ENCODE data around the gene CNPY2. TPM values are rescaled to one million over a fixed set of nuclear protein-coding genes. Genes with fewer than 3 reads are reported as not detected.
A peak's percentile ranks its signal among the peaks of the same experiment; 100 is the strongest.
"Not testable (repeated sequence)": the region's sequence is repeated elsewhere in the genome, so short reads cannot be mapped to it uniquely, and the experiment has no call there.

Gene CNPY2
- total RNA-seq, 2 donors from 2014 or later, result 40.2 to 103 TPM

DNA sequence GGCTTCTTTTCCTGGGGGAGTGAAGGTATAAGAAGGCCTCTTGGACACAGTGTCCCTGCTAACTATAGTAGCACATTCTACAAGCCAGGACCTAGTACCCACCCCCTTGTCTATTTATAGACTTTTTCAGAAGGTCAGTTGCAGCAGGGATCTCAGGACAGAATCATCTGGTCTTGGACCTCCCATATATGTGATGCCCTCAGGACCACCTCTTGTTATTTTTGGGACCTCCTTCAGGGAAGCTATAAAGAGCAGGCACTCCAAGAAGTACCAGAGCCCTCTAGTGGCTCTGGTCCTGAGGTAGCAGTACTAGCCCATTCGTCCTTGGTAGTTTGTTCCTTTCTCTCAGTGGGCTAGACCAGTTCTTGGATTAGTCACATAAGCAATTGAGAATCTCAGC is 44.8 kb downstream of the CNPY2 start:
- H3K4me3 ChIP-seq, result no peak overlapping the region
- H3K27me3 ChIP-seq, result no peaks in the 10 kb centered on the region
- no peaks in the 10 kb centered on the region for H3K9me3 ChIP-seq
- H3K27ac ChIP-seq, result no peak overlapping the region
- DNase-seq (peak in 1 of 4 donors; percentile 13), ATAC-seq (no peak)
- H3K4me1 ChIP-seq, result peaks cover 15% of the 10 kb centered on the region
- WGBS, 2 donors, result 14 to 17% methylated on average over 1 of the region's 1 CpG
- TF ChIP-seq, protein P1, sequence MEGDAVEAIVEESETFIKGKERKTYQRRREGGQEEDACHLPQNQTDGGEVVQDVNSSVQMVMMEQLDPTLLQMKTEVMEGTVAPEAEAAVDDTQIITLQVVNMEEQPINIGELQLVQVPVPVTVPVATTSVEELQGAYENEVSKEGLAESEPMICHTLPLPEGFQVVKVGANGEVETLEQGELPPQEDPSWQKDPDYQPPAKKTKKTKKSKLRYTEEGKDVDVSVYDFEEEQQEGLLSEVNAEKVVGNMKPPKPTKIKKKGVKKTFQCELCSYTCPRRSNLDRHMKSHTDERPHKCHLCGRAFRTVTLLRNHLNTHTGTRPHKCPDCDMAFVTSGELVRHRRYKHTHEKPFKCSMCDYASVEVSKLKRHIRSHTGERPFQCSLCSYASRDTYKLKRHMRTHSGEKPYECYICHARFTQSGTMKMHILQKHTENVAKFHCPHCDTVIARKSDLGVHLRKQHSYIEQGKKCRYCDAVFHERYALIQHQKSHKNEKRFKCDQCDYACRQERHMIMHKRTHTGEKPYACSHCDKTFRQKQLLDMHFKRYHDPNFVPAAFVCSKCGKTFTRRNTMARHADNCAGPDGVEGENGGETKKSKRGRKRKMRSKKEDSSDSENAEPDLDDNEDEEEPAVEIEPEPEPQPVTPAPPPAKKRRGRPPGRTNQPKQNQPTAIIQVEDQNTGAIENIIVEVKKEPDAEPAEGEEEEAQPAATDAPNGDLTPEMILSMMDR (IDR thresholded peaks at IDR 0.05), result peak in 3 of 7 experiments; percentile 21 to 31 (median 29)
- no peak for TF ChIP-seq POLR2A (IDR thresholded peaks at IDR 0.05)
- intact Hi-C loops (cut with DNase I), result loop anchor here (10.0 kb wide), 1 partner anchor 56 kb away; no protein-coding TSS in a partner anchor
- peaks cover 0 to 20% of the 10 kb centered on the region in 2 donors for H3K36me3 ChIP-seq (replicated peaks in 1 of 2; ENCODE audit: insufficient read depth in 1 of 2, low read depth in 2 of 2)

DNA sequence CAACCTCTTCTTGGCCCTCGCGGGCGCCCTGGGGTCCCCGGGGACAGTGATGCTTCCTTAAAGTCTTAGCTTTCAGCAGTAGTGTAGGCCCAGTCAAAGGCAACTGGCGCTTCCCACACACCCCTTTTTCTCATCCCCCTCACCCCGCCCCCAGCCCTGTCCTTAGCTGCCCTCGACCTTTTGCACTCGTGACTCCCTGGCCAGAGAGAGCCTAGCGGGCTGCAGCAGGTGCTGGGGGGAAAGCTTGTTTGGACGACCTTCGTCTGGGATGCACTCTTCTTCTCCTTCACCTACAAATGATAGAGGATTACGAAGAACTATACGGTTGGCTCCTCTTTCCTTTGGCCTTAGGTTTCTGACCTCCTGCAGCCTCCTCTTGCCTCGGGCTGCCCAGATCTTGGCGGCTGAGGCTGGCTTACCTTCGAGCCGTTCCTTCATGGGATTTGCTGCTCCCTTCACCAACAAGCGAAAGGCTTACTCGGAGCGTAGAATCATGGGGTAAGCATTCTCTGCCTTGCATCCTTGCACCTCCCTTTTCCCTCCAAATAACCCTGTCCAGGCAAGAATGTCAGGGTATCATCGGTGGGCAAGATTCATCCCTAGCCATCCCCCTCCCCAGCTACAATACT is 48.2 kb downstream of the CNPY2 start:
- DNase-seq (peak; percentile 29 to 45 (median 34)), ATAC-seq (peak; percentile 20)
- WGBS, 2 donors, result 13 to 16% methylated on average over 14 to 21 of the region's 21 CpGs
- peaks cover 0 to 3% of the 10 kb centered on the region in 2 donors for H3K36me3 ChIP-seq (replicated peaks in 1 of 2; ENCODE audit: insufficient read depth in 1 of 2, low read depth in 2 of 2)
- H3K4me3 ChIP-seq, result peak overlapping the region; percentile 30 to 36
- H3K27ac ChIP-seq, result peak overlapping the region; percentile 92 to 100 (median 98)
- H3K4me1 ChIP-seq, result peaks cover 15% of the 10 kb centered on the region
- TF ChIP-seq, protein P1 (IDR thresholded peaks at IDR 0.05), result no peak
- no peak for TF ChIP-seq POLR2A (IDR thresholded peaks at IDR 0.05)
- intact Hi-C loops (cut with DNase I), result no loop called here
- no peaks in the 10 kb centered on the region for H3K9me3 ChIP-seq
- H3K27me3 ChIP-seq, result no peaks in the 10 kb centered on the region

DNA sequence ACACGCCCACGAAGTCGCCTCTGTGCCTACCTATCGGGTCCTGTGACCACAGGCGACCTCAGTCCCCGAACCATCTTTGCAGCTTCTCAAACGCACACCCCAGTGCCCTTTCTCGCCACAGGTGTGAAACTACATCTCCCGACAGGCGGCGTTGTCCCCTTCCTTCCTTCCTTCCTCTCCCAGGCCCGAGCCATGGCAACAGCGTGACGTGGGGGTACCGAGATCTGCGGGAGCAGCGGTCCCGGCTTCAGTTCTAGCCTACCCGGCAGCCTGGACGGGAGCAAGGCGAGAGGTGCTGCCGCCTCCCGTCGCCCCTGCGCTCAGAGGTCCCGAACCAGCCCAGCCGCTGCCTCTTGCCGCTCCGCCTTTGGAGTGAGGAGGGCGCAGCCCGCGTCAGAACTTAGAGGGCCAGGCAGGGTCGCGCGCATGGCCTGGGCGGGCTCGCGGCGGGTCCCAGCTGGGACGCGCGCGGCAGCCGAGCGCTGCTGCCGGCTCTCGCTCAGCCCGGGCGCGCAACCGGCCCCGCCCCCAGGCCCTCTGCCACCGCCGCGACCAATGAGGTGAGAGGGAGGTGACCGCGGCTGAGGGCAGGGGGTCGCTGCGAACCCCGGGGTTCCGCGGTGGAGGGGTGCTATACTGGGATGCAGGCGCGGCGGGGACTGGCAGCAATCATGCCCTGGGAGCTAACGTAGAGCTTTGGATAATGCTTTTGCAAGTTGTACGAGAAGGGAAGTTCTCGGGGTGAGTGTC is 48.9 kb downstream of the CNPY2 start, which contains the start of gene COQ10A:
Gene COQ10A (plus strand): TSS at position 250 of the 750 bp plus-strand sequence. CDS start 177 bp downstream, at position 427.
- intact Hi-C loops (cut with DNase I), result no loop called here

DNA sequence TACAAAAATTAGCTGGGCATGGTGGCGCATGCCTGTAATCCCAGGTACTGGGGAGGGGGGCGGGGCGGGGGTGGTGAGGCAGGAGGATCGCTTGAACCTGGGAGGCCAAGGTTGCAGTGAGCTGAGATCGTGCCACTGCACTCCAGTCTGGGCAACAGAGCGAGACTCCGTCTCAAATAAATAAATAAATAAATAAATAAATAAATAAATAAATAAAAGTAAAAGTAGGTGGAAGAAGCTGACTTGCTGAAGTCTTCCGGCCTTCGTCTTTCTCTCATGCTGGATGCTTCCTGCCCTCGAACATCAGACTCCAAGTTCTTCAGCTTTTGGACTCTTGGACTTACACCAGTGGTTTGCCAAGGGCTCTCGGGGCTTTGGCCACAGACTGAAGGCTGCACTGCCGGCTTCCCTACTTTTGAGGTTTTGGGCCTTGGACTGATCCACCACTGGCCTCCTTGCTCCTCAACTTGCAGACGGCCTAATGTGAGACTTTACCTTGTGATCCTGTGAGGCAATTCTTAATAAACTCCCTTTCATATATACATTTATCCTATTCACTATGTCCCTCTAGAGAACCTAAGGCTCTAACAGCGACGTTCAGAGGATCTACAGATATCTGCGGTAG is 49.6 kb downstream of the CNPY2 start:
- Histone ChIP-seq H3K27ac (peak overlapping the region; percentile 92 to 100 (median 98)), H3K4me3 (peak overlapping the region; percentile 30 to 36), H3K4me1 (peaks cover 15% of the 10 kb centered on the region)
- H3K9me3 ChIP-seq; ATAC-seq; intact Hi-C loops (cut with DNase I); DNase-seq; H3K36me3 ChIP-seq (replicated peaks in 1 of 2; ENCODE audit: insufficient read depth in 1 of 2, low read depth in 2 of 2); H3K27me3 ChIP-seq: not testable (repeated sequence)
- WGBS, 2 donors, result 46 to 47% methylated on average over 16 of the region's 16 CpGs

More for the DNA sequence above, 48.9 kb downstream of the CNPY2 start, which contains the start of gene COQ10A:
- Histone ChIP-seq H3K4me1 (peaks cover 15% of the 10 kb centered on the region), H3K36me3 (replicated peaks in 1 of 2; ENCODE audit: insufficient read depth in 1 of 2, low read depth in 2 of 2) (peaks cover 0 to 3% of the 10 kb centered on the region in 2 donors), H3K9me3 (no peaks in the 10 kb centered on the region), H3K27me3 (no peaks in the 10 kb centered on the region), H3K4me3 (peak within 1 kb of the TSS; percentile 30 to 36), H3K27ac (peak within 1 kb of the TSS; percentile 92 to 100 (median 98))
- ATAC-seq (peak; percentile 94), DNase-seq (peak; percentile 91 to 94 (median 92))
- WGBS, 2 donors, result 0 to 2% methylated on average over 16 to 68 of the region's 68 CpGs
- peak; percentile 94 to 97 (median 96) for TF ChIP-seq POLR2A (IDR thresholded peaks at IDR 0.05)
- TF ChIP-seq, protein P1 (IDR thresholded peaks at IDR 0.05), result peak; percentile 51 to 90 (median 80)

DNA sequence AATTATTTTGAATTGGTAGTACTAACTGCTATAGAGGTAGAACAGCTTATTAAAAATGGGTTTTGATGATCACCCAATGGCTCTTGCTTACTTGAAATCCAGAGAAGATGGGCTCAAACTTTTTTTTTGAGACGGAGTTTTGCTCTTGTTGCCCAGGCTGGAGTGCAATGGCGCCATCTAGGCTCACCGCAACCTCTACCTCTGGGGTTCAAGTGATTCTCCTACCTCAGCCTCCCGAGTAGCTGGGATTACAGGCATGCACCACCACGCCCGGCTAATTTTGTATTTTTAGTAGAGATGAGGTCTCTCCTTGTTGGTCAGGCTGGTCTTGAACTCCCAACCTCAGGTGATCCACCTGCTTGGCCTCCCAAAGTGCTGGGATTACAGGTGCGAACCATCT is 52.8 kb downstream of the CNPY2 start:
- ATAC-seq; H3K4me3 ChIP-seq; H3K27me3 ChIP-seq; H3K27ac ChIP-seq; DNase-seq; H3K36me3 ChIP-seq (replicated peaks in 1 of 2; ENCODE audit: insufficient read depth in 1 of 2, low read depth in 2 of 2); H3K9me3 ChIP-seq; intact Hi-C loops (cut with DNase I): not testable (repeated sequence)
- peaks cover 16% of the 10 kb centered on the region for H3K4me1 ChIP-seq
- WGBS, 2 donors, result 86 to 93% methylated on average over 7 of the region's 7 CpGs

Data from body of pancreas (tissue), 4 donors.